GM21526 (cell line): ENCODE results near the gene DNAJC21.
"Not testable (repeated sequence)": the region's sequence is repeated elsewhere in the genome, so short reads cannot be mapped to it uniquely, and the experiment has no call there.

ENCODE experiments used
- ATAC-seq: cut with Tn5 transposase; IDR thresholded peaks from one replicate; pipeline ENCODE4 v1.9.1; 2021; ENCODE audit warnings: moderate library complexity; ENCODE audit not compliant: unreplicated experiment, low FRiP score

The DNAJC21 gene

DNA sequence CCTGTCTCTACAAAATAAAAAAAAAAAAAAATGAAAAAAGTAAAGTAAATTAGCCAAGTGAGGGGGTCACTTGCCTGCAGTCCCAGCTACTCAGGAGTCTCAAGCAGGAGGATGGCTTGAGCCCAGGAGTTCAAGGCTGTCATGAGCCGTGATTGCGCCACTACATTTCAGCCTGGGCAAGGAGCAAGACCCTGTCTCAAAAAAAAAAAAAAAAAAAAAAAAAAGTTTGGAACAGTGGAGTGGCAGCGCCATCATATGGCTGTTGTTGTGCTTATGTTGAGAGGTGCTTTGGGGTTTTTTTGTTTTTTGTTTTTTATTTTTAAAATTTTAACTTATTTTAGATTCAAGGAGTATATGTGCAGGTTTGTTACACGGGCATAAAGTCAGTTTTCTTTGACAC, 10.3 kb upstream of the DNAJC21 start:
- ATAC-seq: no peak

DNA sequence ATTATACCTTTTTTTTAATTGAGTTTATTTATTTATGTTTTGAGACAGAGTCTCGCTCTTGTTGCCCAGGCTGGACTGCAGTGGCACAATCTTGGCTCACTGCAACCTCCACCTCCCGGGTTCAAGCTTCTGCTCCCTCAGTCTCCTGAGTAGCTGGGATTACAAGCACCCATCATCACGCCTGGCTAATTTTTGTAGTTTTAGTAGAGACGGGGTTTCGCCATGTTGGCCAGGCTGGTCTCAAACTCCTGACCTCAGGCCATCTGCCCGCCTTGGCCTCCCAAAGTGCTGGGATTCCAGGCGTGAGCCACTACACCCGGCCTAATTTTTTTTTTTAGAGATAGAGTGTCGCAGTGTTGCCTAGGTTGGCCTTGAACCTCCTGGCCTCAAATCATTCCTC, 6.1 kb upstream of the DNAJC21 start:
- not testable (repeated sequence) for ATAC-seq

- peak; percentile 45 for ATAC-seq
Measured at GRCh38 chr5:34923694-34924461, 5.5 kb upstream of the DNAJC21 start.

DNA sequence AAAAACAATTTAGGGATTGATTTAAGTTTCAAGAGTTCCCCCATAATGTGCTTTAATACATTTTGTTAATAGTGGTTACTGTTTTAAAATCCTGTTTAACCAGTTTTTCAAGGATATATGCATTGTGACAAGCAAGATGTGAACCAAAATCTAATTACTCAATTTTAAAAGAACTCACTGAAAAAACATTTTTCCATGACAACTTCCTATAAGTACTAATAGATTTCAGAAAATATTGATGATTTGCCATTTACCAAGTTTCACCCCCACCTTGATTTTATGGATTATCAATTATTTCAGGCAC, 4.9 kb upstream of the DNAJC21 start:
- no peak for ATAC-seq

DNA sequence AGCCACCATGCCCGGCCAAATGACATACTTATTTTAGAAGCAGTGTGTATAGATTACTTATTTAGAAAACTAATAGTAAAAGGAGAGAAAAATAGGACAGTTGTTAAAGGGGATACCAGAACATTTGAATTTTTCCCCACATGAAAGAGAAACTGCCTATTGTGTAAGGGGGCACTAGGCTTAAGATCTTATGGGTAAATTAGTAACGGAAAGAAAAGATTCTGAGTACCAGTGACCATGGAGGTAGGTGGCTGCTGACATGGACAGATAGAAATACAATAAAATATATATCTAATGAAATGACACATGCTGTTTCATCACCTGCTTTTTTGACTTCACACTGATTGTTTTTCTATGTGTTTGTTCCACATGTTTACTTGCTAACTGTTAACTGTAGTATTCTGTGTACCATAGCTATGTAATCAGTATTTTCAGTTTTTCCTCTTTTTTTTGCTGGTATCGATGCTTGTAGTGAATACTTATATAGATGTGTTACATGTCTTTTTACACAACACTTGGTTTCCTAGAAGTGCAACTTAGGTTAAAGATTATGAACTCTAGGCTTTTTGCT, 3.0 kb upstream of the DNAJC21 start:
- no peak for ATAC-seq

DNA sequence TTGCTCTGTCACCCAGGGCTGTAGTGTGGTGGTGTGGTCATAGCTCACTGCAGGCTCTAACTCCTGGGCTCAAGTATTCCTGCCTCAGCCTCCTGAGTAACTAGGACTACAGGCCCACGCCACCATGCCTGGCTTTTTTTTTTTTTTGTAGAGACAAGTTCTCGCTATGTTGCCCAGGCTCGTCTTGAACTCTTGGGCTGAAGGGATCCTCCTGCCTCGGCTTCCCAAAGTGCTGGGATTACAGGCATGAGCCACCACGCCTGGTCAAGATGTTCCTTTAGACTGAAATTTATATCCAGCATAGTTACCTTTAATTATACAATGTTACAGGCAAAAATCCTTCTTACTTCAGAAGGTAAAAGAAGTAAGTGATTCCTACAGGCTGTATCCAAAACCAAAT, 1.6 kb upstream of the DNAJC21 start:
- no peak for ATAC-seq

DNA sequence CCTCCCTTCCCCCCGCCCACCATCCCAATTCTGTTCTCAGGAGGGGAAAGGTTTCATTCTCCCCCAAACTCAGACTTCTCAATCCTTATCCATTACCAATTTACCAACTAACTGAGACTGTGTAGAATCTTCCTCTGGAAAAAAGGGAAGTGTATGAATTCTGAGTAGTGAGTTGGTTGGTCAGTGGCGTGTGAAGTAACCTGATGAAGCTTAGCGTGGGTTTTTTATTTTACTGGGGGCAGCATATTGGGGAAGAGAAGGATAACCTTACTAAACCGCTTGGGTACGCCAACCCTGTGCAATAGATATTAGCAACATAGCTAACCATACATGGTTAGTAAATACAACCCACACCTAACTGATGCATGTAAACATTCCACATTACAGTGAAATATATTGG, 1.1 kb upstream of the DNAJC21 start:
- ATAC-seq: no peak

DNA sequence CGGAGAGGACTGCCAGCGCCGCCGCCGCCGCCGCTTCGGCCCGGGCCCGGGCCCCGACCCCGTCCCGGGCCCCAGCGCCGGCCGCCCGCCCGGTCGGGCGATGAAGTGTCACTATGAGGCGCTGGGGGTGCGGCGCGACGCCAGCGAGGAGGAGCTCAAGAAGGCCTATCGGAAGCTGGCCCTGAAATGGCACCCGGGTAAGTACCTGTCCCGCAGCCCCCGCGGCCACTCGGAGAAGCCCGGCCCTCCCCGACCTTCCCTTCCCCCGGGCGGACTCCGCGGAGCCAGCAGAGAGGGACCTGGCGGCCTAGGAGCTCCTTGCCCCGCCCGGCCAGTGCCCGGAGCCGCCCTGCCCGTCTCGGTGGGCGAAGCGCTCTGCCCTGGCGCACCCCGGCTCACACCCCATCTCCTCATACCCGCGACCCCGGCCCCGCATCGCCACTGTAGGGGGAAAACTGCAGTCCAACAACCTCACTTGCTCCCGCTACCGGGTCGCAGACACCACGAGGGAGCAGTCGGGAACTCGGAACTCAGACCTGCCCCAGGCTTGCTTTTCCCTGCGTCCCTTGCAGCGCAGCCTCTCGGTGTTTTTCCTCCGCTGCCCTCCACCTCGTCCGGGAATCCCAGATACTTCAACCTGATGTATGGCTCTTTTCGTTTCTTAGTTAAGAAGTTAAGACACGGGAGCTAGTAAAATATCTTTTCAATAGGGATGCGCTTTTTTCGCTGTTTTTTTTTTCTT, 532 bp downstream of the DNAJC21 start:
- ATAC-seq: peak; percentile 70

DNA sequence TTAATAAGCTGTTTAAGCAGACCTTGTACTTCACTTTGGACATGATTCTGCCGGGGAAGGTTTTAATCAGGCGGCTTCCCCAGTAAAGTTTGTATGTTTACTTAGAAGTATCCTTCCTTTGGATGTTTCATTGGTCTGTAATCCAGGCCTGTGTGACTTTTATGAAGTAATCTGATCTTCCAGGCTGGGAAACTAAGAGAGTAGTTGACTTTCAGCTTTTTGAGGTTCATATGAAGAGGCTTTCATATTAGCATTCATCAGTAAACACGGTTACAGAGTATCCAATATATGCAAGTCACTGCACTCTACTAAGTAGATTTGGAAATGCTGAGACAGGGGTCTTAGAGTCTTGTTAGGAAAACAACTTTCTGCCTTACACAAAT, 1.1 kb downstream of the DNAJC21 start:
- ATAC-seq: no peak

DNA sequence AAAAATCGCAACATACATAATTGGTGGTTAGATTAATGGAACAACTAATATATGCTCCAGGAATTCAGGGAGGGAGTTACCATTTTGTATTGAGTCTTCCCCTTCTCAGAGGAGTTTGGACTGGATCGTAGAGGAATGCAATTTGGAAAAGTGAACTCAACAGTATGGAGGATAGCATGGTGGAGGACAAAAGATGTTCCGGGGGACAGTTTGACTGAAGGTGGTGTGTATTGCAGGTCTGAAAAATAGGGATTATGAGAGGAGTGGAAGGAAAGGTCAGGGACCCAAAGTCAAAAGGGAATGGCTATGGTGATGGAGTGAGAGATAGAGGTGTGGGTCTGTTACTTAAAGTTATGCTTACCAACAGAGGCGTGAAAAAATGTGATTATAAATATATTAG, 1.5 kb downstream of the DNAJC21 start:
- no peak for ATAC-seq

DNA sequence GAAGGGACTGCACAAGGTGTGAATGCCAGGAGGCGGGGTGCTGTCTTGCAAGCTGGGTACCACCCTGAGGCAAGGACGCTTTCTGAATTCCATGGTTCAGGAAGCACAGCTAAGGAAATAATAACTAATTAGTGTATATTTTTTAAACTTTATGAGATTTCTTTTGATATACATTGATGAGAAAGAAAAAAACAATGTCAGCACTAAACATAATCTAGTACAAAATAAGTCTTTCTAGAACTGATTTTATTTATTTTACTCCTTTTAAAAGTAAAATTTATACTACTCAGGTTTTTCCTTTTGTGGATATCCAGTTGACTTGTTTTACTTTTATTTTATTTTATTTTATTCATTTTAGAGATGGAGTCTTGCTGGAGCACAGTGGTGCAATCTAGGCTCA, 3.6 kb downstream of the DNAJC21 start:
- no peak for ATAC-seq

DNA sequence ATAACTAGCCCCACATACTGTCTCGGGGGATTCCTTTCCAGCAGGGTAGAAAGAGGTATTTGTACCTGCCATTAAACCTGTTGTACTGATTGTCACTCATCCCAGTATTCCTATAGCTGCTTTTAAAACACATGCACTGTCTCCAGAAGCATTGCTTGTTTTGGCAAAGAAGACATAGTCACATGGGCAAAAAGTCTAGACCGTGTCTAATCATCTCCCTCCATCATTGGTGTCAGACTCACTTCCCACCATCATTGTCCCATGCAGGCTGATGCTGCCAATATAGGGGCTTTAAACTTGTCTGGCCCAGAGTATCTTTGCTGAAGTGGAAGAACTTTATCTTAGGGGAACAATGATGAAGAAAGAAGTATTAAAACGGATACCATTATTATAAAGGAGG, 12.6 kb downstream of the DNAJC21 start:
- no peak for ATAC-seq

GRCh38 chr5:34944044-34944443, 14.7 kb downstream of the DNAJC21 start:
- no peak for ATAC-seq

DNA sequence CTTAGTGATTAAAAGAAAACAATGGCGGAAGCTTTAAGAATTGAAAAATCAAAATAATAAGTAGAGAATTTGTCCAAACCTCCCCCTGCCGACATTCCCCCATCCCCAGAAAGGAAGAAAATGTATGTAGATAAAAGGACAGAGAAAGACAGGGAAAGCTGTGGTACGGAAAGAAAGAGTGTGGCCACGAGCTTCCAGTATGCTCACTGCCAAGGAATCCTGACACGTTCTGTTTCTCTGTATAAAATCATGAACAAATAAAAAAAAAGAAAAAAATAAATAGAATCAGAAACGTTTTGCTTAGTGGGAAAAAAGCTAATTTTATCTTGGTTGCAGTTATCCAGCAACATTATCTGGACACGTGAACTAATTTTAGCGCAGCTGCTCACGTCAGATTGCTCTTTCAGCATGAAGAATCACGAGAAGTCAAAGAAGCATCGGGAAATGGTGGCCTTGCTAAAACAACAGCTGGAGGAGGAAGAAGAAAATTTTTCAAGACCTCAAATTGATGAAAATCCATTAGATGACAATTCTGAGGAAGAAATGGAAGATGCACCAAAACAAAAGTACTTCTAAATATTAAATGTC, 15.2 kb downstream of the DNAJC21 start:
- no peak for ATAC-seq

GRCh38 chr5:34957321-34957720, 28.0 kb downstream of the DNAJC21 start:
- ATAC-seq: no peak

GRCh38 chr5:34957857-34958690, 28.7 kb downstream of the DNAJC21 start:
- peak; percentile 46 for ATAC-seq

DNA sequence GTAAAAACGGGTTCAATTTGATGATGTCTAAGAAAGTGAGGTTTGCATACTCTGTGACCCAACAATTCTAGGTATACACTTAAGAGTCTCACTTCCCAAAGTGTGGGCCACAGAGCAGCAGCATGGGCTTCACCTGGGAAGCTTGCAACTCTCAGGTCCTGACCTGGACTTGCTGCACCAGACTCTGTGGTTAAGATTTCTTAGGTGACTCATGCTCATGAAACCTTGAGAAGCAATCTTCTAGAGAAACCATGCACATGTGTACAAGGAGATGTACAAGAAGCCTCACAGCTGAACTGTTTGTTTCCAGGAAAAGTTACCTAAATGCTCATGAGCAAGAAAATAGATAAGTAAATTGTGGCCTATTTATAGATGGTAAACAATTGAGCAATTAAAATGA, 30.0 kb downstream of the DNAJC21 start:
- ATAC-seq: peak; percentile 91

DNA sequence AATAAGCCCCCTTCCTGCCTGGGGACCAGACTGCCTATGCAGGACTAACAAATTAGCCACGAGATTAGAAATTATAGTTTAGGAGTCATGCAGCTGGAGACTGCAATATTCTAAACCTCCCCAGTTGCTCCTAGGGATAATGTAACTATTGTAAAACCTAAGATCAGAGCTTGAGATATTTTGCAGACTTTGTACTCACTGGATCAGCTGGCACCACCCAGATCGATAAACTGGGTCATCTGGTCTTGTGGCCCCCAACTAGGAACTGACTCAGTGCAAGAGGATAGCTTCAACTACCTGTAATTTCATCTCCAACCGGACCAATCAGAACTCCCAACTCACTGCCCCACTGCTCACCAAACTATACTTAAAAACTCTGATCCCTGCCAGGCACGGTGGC, 38.2 kb downstream of the DNAJC21 start:
- no peak for ATAC-seq

- no peak for ATAC-seq
Measured at GRCh38 chr5:34968258-34968657, 38.9 kb downstream of the DNAJC21 start.

- no peak for ATAC-seq
Measured at GRCh38 chr5:34970552-34970951, 41.2 kb downstream of the DNAJC21 start.

DNA sequence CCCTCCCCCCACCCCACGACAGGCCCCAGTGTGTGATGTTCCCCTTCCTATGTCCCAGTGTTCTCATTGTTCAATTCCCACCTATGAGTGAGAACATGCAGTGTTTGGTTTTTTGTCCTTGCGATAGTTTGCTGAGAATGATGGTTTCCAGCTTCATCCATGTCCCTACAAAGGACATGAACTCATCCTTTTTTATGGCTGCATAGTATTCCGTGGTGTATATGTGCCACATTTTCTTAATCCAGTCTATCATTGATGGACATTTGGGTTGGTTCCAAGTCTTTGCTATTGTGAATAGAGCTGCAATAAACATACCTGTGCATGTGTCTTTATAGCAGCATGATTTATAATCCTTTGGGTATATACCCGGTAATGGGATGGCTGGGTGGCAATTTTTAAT, 42.3 kb downstream of the DNAJC21 start:
- ATAC-seq: not testable (repeated sequence)
